ENCODE measurements around the gene SYNPO. TPM values are rescaled to one million over a fixed set of nuclear protein-coding genes. Genes with fewer than 3 reads are reported as not detected.

The SYNPO gene
- total RNA-seq, 2 experiments from 2014 or later, result 0.10 to 0.14 TPM

Other genes with a start within 250 kb of the SYNPO start
- gene CD74, start 227.8 kb upstream of the SYNPO start, total RNA-seq, result 100 to 1,000 TPM; 251 to 254 TPM
- gene RPS14, start 190.9 kb upstream of the SYNPO start, total RNA-seq, result 1,000 to 10,000 TPM; 3,748 to 3,882 TPM
- gene NDST1, start 132.5 kb upstream of the SYNPO start, total RNA-seq, result 1 to 10 TPM; 2.5 to 2.6 TPM
- under 1 TPM; 0.07 to 0.21 TPM for gene MYOZ3, start 20.6 kb downstream of the SYNPO start, total RNA-seq
- 10 to 100 TPM; 59.6 to 66.4 TPM for gene RBM22, start 60.4 kb downstream of the SYNPO start, total RNA-seq
- gene DCTN4, start 118.4 kb downstream of the SYNPO start, total RNA-seq, result 10 to 100 TPM; 32.2 to 32.9 TPM
- gene SMIM3, start 138.1 kb downstream of the SYNPO start, total RNA-seq, result 10 to 100 TPM; 22.4 to 22.8 TPM
- gene IRGM, start 205.9 kb downstream of the SYNPO start, total RNA-seq, result under 1 TPM; 0.77 to 0.88 TPM

Data from activated CD4-positive, alpha-beta memory T cell treated with anti-CD3 and anti-CD28 coated beads for 36 hours (primary cell).